A549 treated with AZD9567 at 1 μM for 4 hours (cell line): ENCODE results near the gene LY6G5C. TPM values are rescaled to one million over a fixed set of nuclear protein-coding genes. Genes with fewer than 3 reads are reported as not detected.

Experiments used
- total RNA-seq: library from RNA; stranded (reverse); fragments of 200-300 nt; extraction: Qiagen RNA extraction; gene quantifications from 5 replicates; pipeline ENCODE4 v1.2.3, GENCODE V29; 2022; ENCODE audit not compliant: insufficient read depth

The LY6G5C gene
- total RNA-seq, 1 experiment from 2014 or later, result 0.87 TPM

Other genes starting within 250 kb of the LY6G5C start
- 6.3 to 10.0 TPM (median 7.2 TPM) in 5 replicates for gene MICB, start 182.9 kb downstream of the LY6G5C start, total RNA-seq
- not detected in 5 replicates for gene MCCD1, start 152.1 kb downstream of the LY6G5C start, total RNA-seq
- gene DDX39B, start 139.1 kb downstream of the LY6G5C start, total RNA-seq, result 335 to 403 TPM (median 384 TPM) in 5 replicates
- gene ATP6V1G2, start 134.5 kb downstream of the LY6G5C start, total RNA-seq, result 0.43 to 0.72 TPM (median 0.55 TPM) in 4 of 5 replicates, not detected in the other
- gene NFKBIL1, start 133.5 kb downstream of the LY6G5C start, total RNA-seq, result 10.5 to 15.8 TPM (median 11.3 TPM) in 5 replicates
- gene LTA, start 108.8 kb downstream of the LY6G5C start, total RNA-seq, result 0.07 to 0.21 TPM (median 0.08 TPM) in 3 of 5 replicates, not detected in the others
- gene TNF, start 105.5 kb downstream of the LY6G5C start, total RNA-seq, result 0.09 to 0.10 TPM (median 0.10 TPM) in 3 of 5 replicates, not detected in the others
- gene LTB, start 98.6 kb downstream of the LY6G5C start, total RNA-seq, result 0.28 to 0.37 TPM (median 0.33 TPM) in 4 of 5 replicates, not detected in the other
- gene LST1, start 94.8 kb downstream of the LY6G5C start, total RNA-seq, result 0.36 to 0.58 TPM (median 0.39 TPM) in 3 of 5 replicates, not detected in the others
- not detected in 5 replicates for gene NCR3, start 88.1 kb downstream of the LY6G5C start, total RNA-seq
- gene AIF1, start 65.8 kb downstream of the LY6G5C start, total RNA-seq, result not detected in 5 replicates
- gene PRRC2A, start 60.4 kb downstream of the LY6G5C start, total RNA-seq, result 51.3 to 92.7 TPM (median 87.1 TPM) in 5 replicates
- gene BAG6, start 28.4 kb downstream of the LY6G5C start, total RNA-seq, result 106 to 149 TPM (median 137 TPM) in 5 replicates
- gene APOM, start 25.2 kb downstream of the LY6G5C start, total RNA-seq, result 3.0 to 6.4 TPM (median 3.4 TPM) in 5 replicates
- 11.3 to 12.5 TPM (median 11.8 TPM) in 5 replicates for gene C6orf47, start 20.3 kb downstream of the LY6G5C start, total RNA-seq
- 8.7 to 11.6 TPM (median 10.2 TPM) in 5 replicates for gene GPANK1, start 16.1 kb downstream of the LY6G5C start, total RNA-seq
- 167 to 183 TPM (median 175 TPM) in 5 replicates for gene CSNK2B, start 15.0 kb downstream of the LY6G5C start, total RNA-seq
- 4.5 to 5.2 TPM (median 5.0 TPM) in 4 of 5 replicates, not detected in the other for gene LY6G5B, start 11.1 kb downstream of the LY6G5C start, total RNA-seq
- gene ABHD16A, start 22.3 kb upstream of the LY6G5C start, total RNA-seq, result 13.9 to 20.0 TPM (median 18.3 TPM) in 5 replicates
- gene LY6G6F, start 25.8 kb upstream of the LY6G5C start, total RNA-seq, result not detected in 5 replicates
- gene LY6G6D, start 34.3 kb upstream of the LY6G5C start, total RNA-seq, result not detected in 5 replicates
- gene LY6G6C, start 40.7 kb upstream of the LY6G5C start, total RNA-seq, result 0.09 to 0.12 TPM (median 0.10 TPM) in 3 of 5 replicates, not detected in the others
- gene MPIG6B, start 42.3 kb upstream of the LY6G5C start, total RNA-seq, result 0.07 TPM in 1 of 5 replicates, not detected in the others
- gene DDAH2, start 48.2 kb upstream of the LY6G5C start, total RNA-seq, result 18.1 to 32.1 TPM (median 29.3 TPM) in 5 replicates
- 451 to 493 TPM (median 458 TPM) in 5 replicates for gene CLIC1, start 55.5 kb upstream of the LY6G5C start, total RNA-seq
- 5.2 to 15.2 TPM (median 14.0 TPM) in 5 replicates for gene MSH5, start 58.9 kb upstream of the LY6G5C start, total RNA-seq
- 3.0 to 4.6 TPM (median 3.9 TPM) in 4 of 5 replicates, not detected in the other for gene SAPCD1, start 81.6 kb upstream of the LY6G5C start, total RNA-seq
- gene VWA7, start 96.3 kb upstream of the LY6G5C start, total RNA-seq, result 1.6 to 4.5 TPM (median 1.8 TPM) in 5 replicates
- gene VARS1, start 114.7 kb upstream of the LY6G5C start, total RNA-seq, result 46.5 to 58.0 TPM (median 53.6 TPM) in 5 replicates
- gene LSM2, start 125.9 kb upstream of the LY6G5C start, total RNA-seq, result 42.7 to 60.2 TPM (median 57.9 TPM) in 5 replicates
- 0.97 to 1.8 TPM (median 1.1 TPM) in 5 replicates for gene HSPA1L, start 134.2 kb upstream of the LY6G5C start, total RNA-seq
- gene HSPA1A, start 134.5 kb upstream of the LY6G5C start, total RNA-seq, result 189 to 295 TPM (median 214 TPM) in 5 replicates
- gene HSPA1B, start 146.7 kb upstream of the LY6G5C start, total RNA-seq, result 154 to 227 TPM (median 167 TPM) in 5 replicates
- gene NEU1, start 181.8 kb upstream of the LY6G5C start, total RNA-seq, result 27.6 to 34.9 TPM (median 30.4 TPM) in 5 replicates
- 0.05 TPM in 1 of 5 replicates, not detected in the others for gene SLC44A4, start 197.9 kb upstream of the LY6G5C start, total RNA-seq
- 25.4 to 29.9 TPM (median 28.1 TPM) in 5 replicates for gene EHMT2, start 216.6 kb upstream of the LY6G5C start, total RNA-seq
- gene ZBTB12, start 221.0 kb upstream of the LY6G5C start, total RNA-seq, result 2.9 to 3.6 TPM (median 3.3 TPM) in 5 replicates
- 0.16 to 0.44 TPM (median 0.20 TPM) in 4 of 5 replicates, not detected in the other for gene C2, start 246.7 kb upstream of the LY6G5C start, total RNA-seq